Central memory CD8-positive, alpha-beta T cell (primary cell): ENCODE data around the gene NPAS4.

Source experiments
- ATAC-seq: fragments of 150-1000 bp; cut with Tn5 transposase; replicated peaks from 2 replicates; pipeline ENCODE4 v1.10.0; 2022; ENCODE audit warnings: mild to moderate bottlenecking, moderate FRiP score, moderate number of reproducible peaks; ENCODE audit not compliant: poor library complexity, severe bottlenecking; ENCODE audit errors: extremely low read depth
- DNase-seq, 2 donors: peaks; one replicate each; pipeline ENCODE4 v3.0.0; 2021; ENCODE audit warnings: low spot score in 2 of 2
- H3K27ac Mint-ChIP-seq: one replicate; pipeline ENCODE4 v1.8.0; 2022; ENCODE audit warnings: low read depth, mild to moderate bottlenecking, moderate library complexity, mixed read lengths
- H3K27me3 Mint-ChIP-seq: one replicate; pipeline ENCODE4 v1.8.0; 2022; ENCODE audit warnings: mixed read lengths
- H3K36me3 Mint-ChIP-seq: one replicate; pipeline ENCODE4 v1.8.0; 2022; ENCODE audit warnings: mild to moderate bottlenecking, moderate library complexity, mixed read lengths; ENCODE audit not compliant: insufficient read depth
- H3K4me1 Mint-ChIP-seq: one replicate; pipeline ENCODE4 v1.8.0; 2022; ENCODE audit warnings: mixed read lengths
- H3K4me3 Mint-ChIP-seq: one replicate; pipeline ENCODE4 v1.8.0; 2022; ENCODE audit warnings: mild to moderate bottlenecking, moderate library complexity, mixed read lengths
- H3K9me3 Mint-ChIP-seq: one replicate; pipeline ENCODE4 v1.8.0; 2022; ENCODE audit warnings: mixed read lengths

Gene NPAS4

GRCh38 chr11:66408488-66409214, 12.2 kb upstream of the NPAS4 start:
- H3K9me3 Mint-ChIP-seq, result no peaks in the 10 kb centered on the region
- H3K4me1 Mint-ChIP-seq, result peaks cover 5% of the 10 kb centered on the region
- H3K36me3 Mint-ChIP-seq, result peaks cover 3% of the 10 kb centered on the region
- DNase-seq (peak; percentile 86 to 95), ATAC-seq (peak; percentile 85)
- no peak overlapping the region for H3K27ac Mint-ChIP-seq
- H3K27me3 Mint-ChIP-seq, result peaks cover 60% of the 10 kb centered on the region
- peak overlapping the region; percentile 78 for H3K4me3 Mint-ChIP-seq

- Mint-ChIP-seq H3K27ac (no peak overlapping the region), H3K36me3 (peaks cover 3% of the 10 kb centered on the region), H3K4me3 (peak overlapping the region; percentile 78), H3K9me3 (no peaks in the 10 kb centered on the region), H3K4me1 (peaks cover 5% of the 10 kb centered on the region), H3K27me3 (peaks cover 60% of the 10 kb centered on the region)
- ATAC-seq, result no peak
- DNase-seq, result no peak
These were observed 11.6 kb upstream of the NPAS4 start for GRCh38 chr11:66409226-66409625.

GRCh38 chr11:66410191-66410590, 10.6 kb upstream of the NPAS4 start:
- Mint-ChIP-seq H3K27ac (no peak overlapping the region), H3K9me3 (no peaks in the 10 kb centered on the region), H3K36me3 (peaks cover 3% of the 10 kb centered on the region), H3K4me1 (peaks cover 5% of the 10 kb centered on the region), H3K4me3 (no peak overlapping the region), H3K27me3 (peaks cover 60% of the 10 kb centered on the region)
- no peak for ATAC-seq
- no peak for DNase-seq

- H3K27ac Mint-ChIP-seq, result no peak overlapping the region
- H3K36me3 Mint-ChIP-seq, result peaks cover 3% of the 10 kb centered on the region
- H3K4me3 Mint-ChIP-seq, result no peak overlapping the region
- ATAC-seq, result no peak
- peaks cover 5% of the 10 kb centered on the region for H3K4me1 Mint-ChIP-seq
- no peaks in the 10 kb centered on the region for H3K9me3 Mint-ChIP-seq
- no peak for DNase-seq
- peaks cover 60% of the 10 kb centered on the region for H3K27me3 Mint-ChIP-seq
These were observed 9.5 kb upstream of the NPAS4 start for GRCh38 chr11:66411323-66411722.

- Mint-ChIP-seq H3K9me3 (no peaks in the 10 kb centered on the region), H3K4me1 (peaks cover 5% of the 10 kb centered on the region), H3K4me3 (no peak overlapping the region), H3K27ac (no peak overlapping the region), H3K27me3 (peaks cover 68% of the 10 kb centered on the region), H3K36me3 (peaks cover 3% of the 10 kb centered on the region)
- no peak for DNase-seq
- ATAC-seq, result no peak
These were observed 8.7 kb upstream of the NPAS4 start for GRCh38 chr11:66412110-66412509.

GRCh38 chr11:66413167-66413566, 7.7 kb upstream of the NPAS4 start:
- DNase-seq (no peak), ATAC-seq (no peak)
- H3K27me3 Mint-ChIP-seq, result peaks cover 79% of the 10 kb centered on the region
- H3K36me3 Mint-ChIP-seq, result peaks cover 3% of the 10 kb centered on the region
- no peak overlapping the region for H3K27ac Mint-ChIP-seq
- no peak overlapping the region for H3K4me3 Mint-ChIP-seq
- peaks cover 5% of the 10 kb centered on the region for H3K4me1 Mint-ChIP-seq
- H3K9me3 Mint-ChIP-seq, result no peaks in the 10 kb centered on the region

- DNase-seq, result no peak
- peaks cover 90% of the 10 kb centered on the region for H3K27me3 Mint-ChIP-seq
- H3K4me3 Mint-ChIP-seq, result no peak overlapping the region
- H3K9me3 Mint-ChIP-seq, result peaks cover 6% of the 10 kb centered on the region
- ATAC-seq, result no peak
- H3K4me1 Mint-ChIP-seq, result peaks cover 7% of the 10 kb centered on the region
- peaks cover 3% of the 10 kb centered on the region for H3K36me3 Mint-ChIP-seq
- no peak overlapping the region for H3K27ac Mint-ChIP-seq
These were observed 6.5 kb upstream of the NPAS4 start for GRCh38 chr11:66414120-66414934.

GRCh38 chr11:66415423-66415822, 5.4 kb upstream of the NPAS4 start:
- H3K36me3 Mint-ChIP-seq, result peaks cover 3% of the 10 kb centered on the region
- H3K4me3 Mint-ChIP-seq, result no peak overlapping the region
- H3K9me3 Mint-ChIP-seq, result peaks cover 6% of the 10 kb centered on the region
- no peak for DNase-seq
- H3K4me1 Mint-ChIP-seq, result peaks cover 7% of the 10 kb centered on the region
- peaks cover 86% of the 10 kb centered on the region for H3K27me3 Mint-ChIP-seq
- no peak overlapping the region for H3K27ac Mint-ChIP-seq
- ATAC-seq, result no peak

- peaks cover 6% of the 10 kb centered on the region for H3K9me3 Mint-ChIP-seq
- DNase-seq (no peak), ATAC-seq (no peak)
- H3K4me1 Mint-ChIP-seq, result peaks cover 7% of the 10 kb centered on the region
- no peak overlapping the region for H3K27ac Mint-ChIP-seq
- H3K36me3 Mint-ChIP-seq, result peaks cover 11% of the 10 kb centered on the region
- no peak overlapping the region for H3K4me3 Mint-ChIP-seq
- peaks cover 77% of the 10 kb centered on the region for H3K27me3 Mint-ChIP-seq
These were observed 3.8 kb upstream of the NPAS4 start for GRCh38 chr11:66417000-66417399.

GRCh38 chr11:66418168-66418985, 2.5 kb upstream of the NPAS4 start:
- H3K4me1 Mint-ChIP-seq, result peaks cover 13% of the 10 kb centered on the region
- no peak overlapping the region for H3K27ac Mint-ChIP-seq
- H3K27me3 Mint-ChIP-seq, result peaks cover 63% of the 10 kb centered on the region
- H3K4me3 Mint-ChIP-seq, result peak overlapping the region; percentile 30
- DNase-seq, result peak in 1 of 2 donors; percentile 26
- H3K36me3 Mint-ChIP-seq, result peaks cover 12% of the 10 kb centered on the region
- H3K9me3 Mint-ChIP-seq, result peaks cover 10% of the 10 kb centered on the region
- ATAC-seq, result no peak

- ATAC-seq (no peak), DNase-seq (no peak)
- peaks cover 11% of the 10 kb centered on the region for H3K9me3 Mint-ChIP-seq
- H3K4me1 Mint-ChIP-seq, result peaks cover 13% of the 10 kb centered on the region
- peaks cover 12% of the 10 kb centered on the region for H3K36me3 Mint-ChIP-seq
- no peak overlapping the region for H3K27ac Mint-ChIP-seq
- H3K4me3 Mint-ChIP-seq, result peak overlapping the region; percentile 30
- H3K27me3 Mint-ChIP-seq, result peaks cover 58% of the 10 kb centered on the region
These were observed 1.9 kb upstream of the NPAS4 start for GRCh38 chr11:66418986-66419308.

- peaks cover 11% of the 10 kb centered on the region for H3K9me3 Mint-ChIP-seq
- ATAC-seq (no peak), DNase-seq (no peak)
- H3K36me3 Mint-ChIP-seq, result peaks cover 12% of the 10 kb centered on the region
- H3K4me1 Mint-ChIP-seq, result peaks cover 13% of the 10 kb centered on the region
- no peak overlapping the region for H3K4me3 Mint-ChIP-seq
- H3K27me3 Mint-ChIP-seq, result peaks cover 49% of the 10 kb centered on the region
- no peak overlapping the region for H3K27ac Mint-ChIP-seq
These were observed 1.0 kb upstream of the NPAS4 start for GRCh38 chr11:66419825-66420224.
